ENCODE results near the gene PRKG1. TPM values are rescaled to one million over a fixed set of nuclear protein-coding genes. Genes with fewer than 3 reads are reported as not detected.

Gene PRKG1
- total and polyA plus RNA-seq, 2 of the 8 experiments (the other 6 are each of a cell fraction or from before 2014, with no cell fraction given), result 4.2 to 15.2 TPM

DNA sequence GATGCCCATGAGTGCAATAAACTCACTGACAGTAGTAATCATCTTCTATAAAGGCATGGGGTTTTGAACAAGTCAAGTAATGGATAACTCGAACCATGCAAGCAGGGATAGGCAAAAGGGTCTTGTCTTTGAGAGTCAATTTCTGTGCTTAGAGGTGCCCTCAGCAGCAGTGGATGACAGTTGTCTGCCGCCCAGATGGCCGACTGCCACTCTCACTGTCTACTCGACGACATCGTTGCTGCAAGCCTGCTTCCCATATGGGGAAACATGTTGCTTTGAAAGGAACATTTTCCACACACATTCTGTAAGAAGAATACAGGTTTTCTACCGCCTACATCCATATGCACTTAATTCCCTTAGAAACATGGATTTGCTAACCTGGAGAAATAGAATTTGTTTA is 1003.5 kb downstream of the PRKG1 start:
- no peak overlapping the region for H3K4me2 ChIP-seq (ENCODE audit: insufficient read depth in 1 of 2, low read depth in 2 of 2, low read length in 2 of 2)
- no peak overlapping the region for H2BK20ac ChIP-seq (ENCODE audit: low read length)
- H3K27me3 ChIP-seq (replicated peaks in 1 of 4; ENCODE audit: control insufficient read depth in 3 of 4, extremely low read depth in 1 of 4, insufficient read depth in 3 of 4, low read length in 3 of 4), result no peaks in the 10 kb centered on the region
- ChIA-PET CTCF (ENCODE audit: partially characterized antibody) (no interaction called here), POLR2A (ENCODE audit: partially characterized antibody) (no interaction called here)
- WGBS, 2 experiments (ENCODE audit: extremely low coverage in 1 of 2, insufficient coverage in 1 of 2, insufficient read length in 1 of 2, insufficient replicate concordance in 2 of 2, low coverage in 1 of 2, low lambda C conversion rate in 2 of 2, missing lambda C conversion rate in 1 of 2), result 92% methylated on average over 7 of the region's 7 CpGs; no CpG with 5 or more reads in 1 of the 2 experiments
- no peaks in the 10 kb centered on the region; a peak in 1 of 8 replicates for H3K36me3 ChIP-seq (ENCODE audit: control insufficient read depth in 2 of 4, insufficient read depth in 4 of 4, low read length in 3 of 4)
- H3K18ac ChIP-seq (ENCODE audit: extremely low read depth, low read length), result no peak overlapping the region
- H2AFZ ChIP-seq (ENCODE audit: low read length), result no peak overlapping the region
- no peak overlapping the region for H2BK120ac ChIP-seq (replicated peaks; ENCODE audit: low read depth, low read length)
- no peak overlapping the region for H3K56ac ChIP-seq (replicated peaks; ENCODE audit: insufficient read length, low read depth, low read length)
- no peak overlapping the region for H2BK12ac ChIP-seq (ENCODE audit: low read depth, low read length)
- no peak overlapping the region for H2AK5ac ChIP-seq (ENCODE audit: low read depth, low read length)
- H3K4me1 ChIP-seq (replicated peaks in 1 of 4; ENCODE audit: control insufficient read depth in 3 of 4, insufficient read depth in 4 of 4, low read length in 3 of 4), result peaks cover 0 to 2% (median 0%) of the 10 kb centered on the region in 4 experiments; a peak in 1 of 7 replicates
- TF ChIP-seq SIN3A (conservative IDR thresholded peaks at IDR 0.05 in 1 of 2, IDR thresholded peaks at IDR 0.05 in 1 of 2; ENCODE audit: low read depth in 1 of 2, low read length in 2 of 2), result no peak
- no peak for TF ChIP-seq SUZ12 (IDR thresholded peaks at IDR 0.05; ENCODE audit: low read length)
- TF ChIP-seq ZNF274 (IDR thresholded peaks at IDR 0.05; ENCODE audit: borderline replicate concordance, extremely low read depth, low read length), result no peak
- TF ChIP-seq GABPA (IDR thresholded peaks at IDR 0.05; ENCODE audit: borderline replicate concordance, insufficient read depth, low read length), result no peak
- no peak for TF ChIP-seq HDAC6 (IDR thresholded peaks at IDR 0.05; ENCODE audit: low read depth, low read length)
- TF ChIP-seq, protein P1, sequence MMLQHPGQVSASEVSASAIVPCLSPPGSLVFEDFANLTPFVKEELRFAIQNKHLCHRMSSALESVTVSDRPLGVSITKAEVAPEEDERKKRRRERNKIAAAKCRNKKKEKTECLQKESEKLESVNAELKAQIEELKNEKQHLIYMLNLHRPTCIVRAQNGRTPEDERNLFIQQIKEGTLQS (IDR thresholded peaks at IDR 0.05; ENCODE audit: insufficient read depth, low read depth, low read length), result no peak
- no peak for TF ChIP-seq SIX5 (IDR thresholded peaks at IDR 0.05; ENCODE audit: low read depth, low read length)
- TF ChIP-seq, protein P2, sequence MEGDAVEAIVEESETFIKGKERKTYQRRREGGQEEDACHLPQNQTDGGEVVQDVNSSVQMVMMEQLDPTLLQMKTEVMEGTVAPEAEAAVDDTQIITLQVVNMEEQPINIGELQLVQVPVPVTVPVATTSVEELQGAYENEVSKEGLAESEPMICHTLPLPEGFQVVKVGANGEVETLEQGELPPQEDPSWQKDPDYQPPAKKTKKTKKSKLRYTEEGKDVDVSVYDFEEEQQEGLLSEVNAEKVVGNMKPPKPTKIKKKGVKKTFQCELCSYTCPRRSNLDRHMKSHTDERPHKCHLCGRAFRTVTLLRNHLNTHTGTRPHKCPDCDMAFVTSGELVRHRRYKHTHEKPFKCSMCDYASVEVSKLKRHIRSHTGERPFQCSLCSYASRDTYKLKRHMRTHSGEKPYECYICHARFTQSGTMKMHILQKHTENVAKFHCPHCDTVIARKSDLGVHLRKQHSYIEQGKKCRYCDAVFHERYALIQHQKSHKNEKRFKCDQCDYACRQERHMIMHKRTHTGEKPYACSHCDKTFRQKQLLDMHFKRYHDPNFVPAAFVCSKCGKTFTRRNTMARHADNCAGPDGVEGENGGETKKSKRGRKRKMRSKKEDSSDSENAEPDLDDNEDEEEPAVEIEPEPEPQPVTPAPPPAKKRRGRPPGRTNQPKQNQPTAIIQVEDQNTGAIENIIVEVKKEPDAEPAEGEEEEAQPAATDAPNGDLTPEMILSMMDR (IDR thresholded peaks at IDR 0.05; ENCODE audit: control extremely low read depth in 1 of 3, insufficient read depth in 1 of 3, low read depth in 1 of 3, low read length in 3 of 3), result no peak
- TF ChIP-seq CHD2 (IDR thresholded peaks at IDR 0.05; ENCODE audit: low read length), result no peak
- TF ChIP-seq CEBPB (IDR thresholded peaks at IDR 0.05; ENCODE audit: low read depth, low read length), result no peak
- TF ChIP-seq EGR1 (IDR thresholded peaks at IDR 0.05; ENCODE audit: borderline replicate concordance, low read depth, low read length), result no peak
- H3K79me1 ChIP-seq (ENCODE audit: low read depth, low read length), result no peaks in the 10 kb centered on the region
- no peaks in the 10 kb centered on the region for H3K9me3 ChIP-seq (ENCODE audit: insufficient read depth in 2 of 2, low read depth in 1 of 2, low read length in 1 of 2)
- no peak overlapping the region for H3K9ac ChIP-seq (replicated peaks in 1 of 4; ENCODE audit: extremely low read depth in 1 of 4, low read depth in 3 of 4, low read length in 3 of 4)
- no peak overlapping the region for H2BK5ac ChIP-seq (ENCODE audit: low read depth, low read length)
- H3K4ac ChIP-seq (replicated peaks; ENCODE audit: insufficient read length, low read depth, low read length), result no peak overlapping the region
- FAIRE-seq (no peak), DNase-seq (ENCODE audit: low read depth in 1 of 2, low spot score in 2 of 2) (no peak)
- no peak overlapping the region for H3K23ac ChIP-seq (ENCODE audit: insufficient read length)
- H3K27ac ChIP-seq (ENCODE audit: low read depth, low read length), result no peak overlapping the region
- H4K5ac ChIP-seq (ENCODE audit: insufficient read length, low read depth, low read length), result no peak overlapping the region
- no peaks in the 10 kb centered on the region for H4K20me1 ChIP-seq (replicated peaks in 1 of 2; ENCODE audit: control insufficient read depth in 1 of 2, insufficient read depth in 2 of 2, low read length in 2 of 2)
- H4K8ac ChIP-seq (ENCODE audit: extremely low read depth, insufficient read depth, low read length), result no peak overlapping the region; the same call in 1 of the 2 replicates
- no peak overlapping the region for H4K91ac ChIP-seq (replicated peaks; ENCODE audit: insufficient read length, low read length)
- no peak overlapping the region for H3K14ac ChIP-seq (ENCODE audit: insufficient read length)
- no peak overlapping the region for H2BK15ac ChIP-seq (ENCODE audit: low read length)
- H3K23me2 ChIP-seq (ENCODE audit: low read depth, low read length), result no peaks in the 10 kb centered on the region
- no peak overlapping the region for H3K4me3 ChIP-seq (ENCODE audit: extremely low read depth in 1 of 4, insufficient read depth in 2 of 4, low read depth in 3 of 4, low read length in 4 of 4)
- no peaks in the 10 kb centered on the region for H3K79me2 ChIP-seq (ENCODE audit: control insufficient read depth in 1 of 2, insufficient read depth in 2 of 2, low read length in 2 of 2)

All from H1 (cell line).